H9 (cell line): Measurements from ENCODE around the gene DEAF1. TPM values are rescaled to one million over a fixed set of nuclear protein-coding genes. Genes with fewer than 3 reads are reported as not detected.

ENCODE experiments used
- DNase-seq: peaks from one replicate; pipeline ENCODE4 v3.0.0-alpha.2; 2017
- H2AFZ ChIP-seq: one replicate; pipeline ENCODE4 v1.6.1; 2013; ENCODE audit warnings: mild to moderate bottlenecking, low read length, control low read depth, moderate library complexity
- H2AK5ac ChIP-seq: 2 replicates; pipeline ENCODE4 v1.6.1; 2013; ENCODE audit warnings: low read length, control low read depth, mixed read lengths; ENCODE audit not compliant: insufficient read length
- H2BK120ac ChIP-seq: one replicate; pipeline ENCODE4 v1.6.1; 2013; ENCODE audit warnings: low read depth, mild to moderate bottlenecking, low read length, control low read depth, inconsistent platforms; ENCODE audit not compliant: poor library complexity, severe bottlenecking
- H2BK12ac ChIP-seq: 2 replicates; pipeline ENCODE4 v1.6.1; 2013; ENCODE audit warnings: low read length, control low read depth, mixed read lengths, low read depth; ENCODE audit not compliant: insufficient read length
- H2BK15ac ChIP-seq: 2 replicates; pipeline ENCODE4 v1.6.1; 2013; ENCODE audit warnings: low read depth, low read length, control low read depth
- H2BK20ac ChIP-seq: one replicate; pipeline ENCODE4 v1.6.1; 2013; ENCODE audit warnings: low read depth, mild to moderate bottlenecking, low read length, control low read depth, inconsistent platforms; ENCODE audit not compliant: poor library complexity, severe bottlenecking
- H2BK5ac ChIP-seq: 2 replicates; pipeline ENCODE4 v1.6.1; 2013; ENCODE audit warnings: low read length, control low read depth, mixed read lengths; ENCODE audit not compliant: insufficient read length
- H3K14ac ChIP-seq: 2 replicates; pipeline ENCODE4 v1.6.1; 2013; ENCODE audit warnings: low read length, control low read depth; ENCODE audit not compliant: insufficient read depth
- H3K18ac ChIP-seq: 2 replicates; pipeline ENCODE4 v1.6.1; 2013; ENCODE audit warnings: low read depth, mild to moderate bottlenecking, mixed read lengths, low read length, control low read depth; ENCODE audit not compliant: insufficient read length
- H3K23ac ChIP-seq: 2 replicates; pipeline ENCODE4 v1.6.1; 2013; ENCODE audit warnings: low read length, control low read depth, mixed read lengths, low read depth; ENCODE audit not compliant: insufficient read length
- H3K23me2 ChIP-seq: 2 replicates; pipeline ENCODE4 v1.6.1; 2013; ENCODE audit warnings: low read depth, mild to moderate bottlenecking, mixed read lengths, low read length, control low read depth; ENCODE audit not compliant: insufficient read length, poor library complexity, severe bottlenecking
- H3K27ac ChIP-seq: 2 replicates; pipeline ENCODE4 v1.5.1; 2013; ENCODE audit warnings: low read length, control low read depth, mixed read lengths, low read depth; ENCODE audit not compliant: insufficient read length
- H3K27me3 ChIP-seq: 2 replicates; pipeline ENCODE4 v1.6.1; 2013; ENCODE audit warnings: low read length, control low read depth, inconsistent platforms; ENCODE audit not compliant: insufficient read depth
- H3K4ac ChIP-seq: 2 replicates; pipeline ENCODE4 v1.6.1; 2013; ENCODE audit warnings: low read depth, mild to moderate bottlenecking, control low read depth, inconsistent platforms, low read length, moderate library complexity
- H3K4me1 ChIP-seq: 2 replicates; pipeline ENCODE4 v1.6.1; 2013; ENCODE audit warnings: low read length, control low read depth, inconsistent platforms; ENCODE audit not compliant: insufficient read depth
- H3K4me2 ChIP-seq: 2 replicates; pipeline ENCODE4 v1.6.1; 2013; ENCODE audit warnings: low read length, control low read depth, mixed read lengths; ENCODE audit not compliant: insufficient read length, insufficient read depth
- H3K56ac ChIP-seq: 2 replicates; pipeline ENCODE4 v1.6.1; 2013; ENCODE audit warnings: low read depth, mild to moderate bottlenecking, mixed read lengths, low read length, control low read depth; ENCODE audit not compliant: insufficient read length
- H3K79me1 ChIP-seq: 2 replicates; pipeline ENCODE4 v1.6.1; 2013; ENCODE audit warnings: low read depth, mild to moderate bottlenecking, moderate library complexity, low read length, control low read depth, inconsistent platforms; ENCODE audit not compliant: insufficient read depth, poor library complexity, severe bottlenecking
- H3K79me2 ChIP-seq: 2 replicates; pipeline ENCODE4 v1.6.1; 2013; ENCODE audit warnings: low read length, control low read depth, inconsistent platforms; ENCODE audit not compliant: insufficient read depth
- H3K9ac ChIP-seq: 2 replicates; pipeline ENCODE4 v1.6.1; 2013; ENCODE audit warnings: low read length, control low read depth, mixed read lengths; ENCODE audit not compliant: insufficient read length; ENCODE audit errors: extremely low read depth
- H3K9me3 ChIP-seq: one replicate; pipeline ENCODE4 v1.6.1; 2013; ENCODE audit warnings: low read depth, low read length, inconsistent platforms; ENCODE audit not compliant: control insufficient read depth
- H3T11ph ChIP-seq: one replicate; pipeline ENCODE4 v1.6.1; 2013; ENCODE audit warnings: mild to moderate bottlenecking, low read length, control low read depth, inconsistent platforms
- H4K20me1 ChIP-seq: one replicate; pipeline ENCODE4 v1.6.1; 2013; ENCODE audit not compliant: control insufficient read depth, insufficient read length, insufficient read depth
- H4K5ac ChIP-seq: 2 replicates; pipeline ENCODE4 v1.6.1; 2013; ENCODE audit warnings: low read depth, mild to moderate bottlenecking, mixed read lengths, low read length, control low read depth; ENCODE audit not compliant: insufficient read length
- H4K8ac ChIP-seq: replicated peaks from 2 replicates; pipeline ENCODE4 v1.6.1; 2013; ENCODE audit warnings: low read length, control low read depth, mixed read lengths, low read depth; ENCODE audit not compliant: insufficient read length
- H4K91ac ChIP-seq: 2 replicates; pipeline ENCODE4 v1.6.1; 2013; ENCODE audit warnings: low read depth, mild to moderate bottlenecking, moderate library complexity, mixed read lengths, low read length, control low read depth; ENCODE audit not compliant: insufficient read length
- H3K27ac Mint-ChIP-seq, 3 experiments: 2 replicates in 2 of 3; 3 replicates in 1 of 3; pipeline ENCODE4 v1.8.0; 2020 to 2021; ENCODE audit warnings: mixed read lengths in 3 of 3, mild to moderate bottlenecking in 1 of 3, moderate library complexity in 1 of 3
- H3K27me3 Mint-ChIP-seq: 2 replicates; pipeline ENCODE4 v1.8.0; 2021; ENCODE audit warnings: low read depth, mild to moderate bottlenecking, moderate library complexity, mixed read lengths
- H3K36me3 Mint-ChIP-seq, 3 experiments: 2 replicates in 2 of 3; 3 replicates in 1 of 3; pipeline ENCODE4 v1.8.0; 2020 to 2021; ENCODE audit warnings: low read depth in 3 of 3, mixed read lengths in 3 of 3; ENCODE audit not compliant: insufficient read depth in 1 of 3
- H3K4me1 Mint-ChIP-seq, 2 experiments: 2 replicates each; pipeline ENCODE4 v1.8.0; 2020; ENCODE audit warnings: mixed read lengths in 2 of 2
- H3K4me3 Mint-ChIP-seq, 2 experiments: 2 replicates in 1 of 2; 3 replicates in 1 of 2; pipeline ENCODE4 v1.8.0; 2020 to 2021; ENCODE audit warnings: mild to moderate bottlenecking in 2 of 2, mixed read lengths in 2 of 2, moderate library complexity in 1 of 2
- H3K9me3 Mint-ChIP-seq, 2 experiments: 2 replicates in 1 of 2; 3 replicates in 1 of 2; pipeline ENCODE4 v1.8.0; 2020; ENCODE audit warnings: mild to moderate bottlenecking in 2 of 2, mixed read lengths in 2 of 2, moderate library complexity in 1 of 2
- WGBS: extraction: QIAGEN DNeasy Blood & Tissue Kit; methylation state at CpG from one replicate; pipeline ENCODE4 v1.1.7; 2013; ENCODE audit warnings: missing lambda C conversion rate, low lambda C conversion rate, mixed read lengths; ENCODE audit not compliant: insufficient read length; ENCODE audit errors: extremely low coverage; 5-methylcytosine and 5-hydroxymethylcytosine counted together
- total RNA-seq: library from RNA; stranded (reverse); gene quantifications from 2 replicates; pipeline ENCODE4 v1.2.1, GENCODE V29; 2021
- TF ChIP-seq, protein P1 (sequence below): fragments of 200-600 bp; sonication (generic); conservative IDR thresholded peaks from 3 replicates; pipeline ENCODE4 v1.8.0; 2021; ENCODE audit warnings: antibody characterized with exemption, mild to moderate bottlenecking

The DEAF1 gene
- total RNA-seq, 1 experiment from 2014 or later = 67.3 TPM

DNA sequence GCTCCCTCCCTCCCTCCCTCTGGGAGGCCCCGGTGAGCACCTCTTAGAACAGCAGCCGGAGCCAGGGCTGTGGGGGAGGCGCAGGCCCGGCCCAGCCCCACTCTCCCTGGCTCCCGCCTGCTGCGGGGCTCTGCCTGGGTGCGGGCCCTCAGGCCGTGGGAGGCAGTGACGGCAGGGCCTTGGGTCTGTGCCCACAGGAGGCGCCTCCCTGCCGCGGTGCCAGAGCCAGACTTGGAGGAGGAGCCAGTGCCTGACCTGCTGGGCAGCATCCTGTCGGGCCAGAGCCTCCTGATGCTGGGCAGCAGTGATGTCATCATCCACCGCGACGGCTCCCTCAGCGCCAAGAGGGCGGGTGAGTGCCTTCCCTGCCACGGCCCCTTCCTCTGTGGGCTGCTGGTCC, 88.8 kb downstream of the DEAF1 start:
- no peak overlapping the region for H3K4me3 Mint-ChIP-seq
- no peaks in the 10 kb centered on the region for H3K27me3 Mint-ChIP-seq
- no peak overlapping the region for H2BK120ac ChIP-seq
- H3K23ac ChIP-seq = no peak overlapping the region
- no peaks in the 10 kb centered on the region for H3K23me2 ChIP-seq
- H3K4me1 ChIP-seq = no peaks in the 10 kb centered on the region
- H4K91ac ChIP-seq = no peak overlapping the region
- H4K20me1 ChIP-seq = peaks cover 3% of the 10 kb centered on the region
- no peak overlapping the region for H4K8ac ChIP-seq
- no peaks in the 10 kb centered on the region for H3K4me1 Mint-ChIP-seq
- no peak overlapping the region for H2AFZ ChIP-seq
- no peak overlapping the region for H3K14ac ChIP-seq
- H3K27me3 ChIP-seq = no peaks in the 10 kb centered on the region
- H3K56ac ChIP-seq = no peak overlapping the region
- H3K79me2 ChIP-seq = no peaks in the 10 kb centered on the region
- H3K36me3 Mint-ChIP-seq = peaks cover 33 to 74% (median 70%) of the 10 kb centered on the region in 3 experiments; a peak in 6 of 7 replicates
- no peak overlapping the region for H2BK5ac ChIP-seq
- no peak overlapping the region for H2BK12ac ChIP-seq
- no peak overlapping the region for H3K4ac ChIP-seq
- H2BK15ac ChIP-seq = no peak overlapping the region
- H3K79me1 ChIP-seq = no peaks in the 10 kb centered on the region
- no peaks in the 10 kb centered on the region for H3K9me3 ChIP-seq
- H3K27ac Mint-ChIP-seq = no peak overlapping the region
- no CpG with 5 or more reads among the region's 19 CpGs for WGBS
- no peak overlapping the region for H2BK20ac ChIP-seq
- H3K9me3 Mint-ChIP-seq = no peaks in the 10 kb centered on the region
- no peak overlapping the region for H3K18ac ChIP-seq
- no peak overlapping the region for H3K4me2 ChIP-seq
- H4K5ac ChIP-seq = no peak overlapping the region
- H3K27ac ChIP-seq = no peak overlapping the region
- no peak overlapping the region for H3K9ac ChIP-seq
- TF ChIP-seq, protein P1, sequence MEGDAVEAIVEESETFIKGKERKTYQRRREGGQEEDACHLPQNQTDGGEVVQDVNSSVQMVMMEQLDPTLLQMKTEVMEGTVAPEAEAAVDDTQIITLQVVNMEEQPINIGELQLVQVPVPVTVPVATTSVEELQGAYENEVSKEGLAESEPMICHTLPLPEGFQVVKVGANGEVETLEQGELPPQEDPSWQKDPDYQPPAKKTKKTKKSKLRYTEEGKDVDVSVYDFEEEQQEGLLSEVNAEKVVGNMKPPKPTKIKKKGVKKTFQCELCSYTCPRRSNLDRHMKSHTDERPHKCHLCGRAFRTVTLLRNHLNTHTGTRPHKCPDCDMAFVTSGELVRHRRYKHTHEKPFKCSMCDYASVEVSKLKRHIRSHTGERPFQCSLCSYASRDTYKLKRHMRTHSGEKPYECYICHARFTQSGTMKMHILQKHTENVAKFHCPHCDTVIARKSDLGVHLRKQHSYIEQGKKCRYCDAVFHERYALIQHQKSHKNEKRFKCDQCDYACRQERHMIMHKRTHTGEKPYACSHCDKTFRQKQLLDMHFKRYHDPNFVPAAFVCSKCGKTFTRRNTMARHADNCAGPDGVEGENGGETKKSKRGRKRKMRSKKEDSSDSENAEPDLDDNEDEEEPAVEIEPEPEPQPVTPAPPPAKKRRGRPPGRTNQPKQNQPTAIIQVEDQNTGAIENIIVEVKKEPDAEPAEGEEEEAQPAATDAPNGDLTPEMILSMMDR = no peak
- no peak for DNase-seq
- H2AK5ac ChIP-seq = no peak overlapping the region
- no peak overlapping the region for H3T11ph ChIP-seq
